GM23338 (cell line): Measurements from ENCODE around the gene AKAP13. TPM values are rescaled to one million over a fixed set of nuclear protein-coding genes. Genes with fewer than 3 reads are reported as not detected.

Experiments used
- ATAC-seq: fragments of 200-7000 bp; cut with Tn5 transposase; 3 replicates; pipeline ENCODE4 v1.9.1; 2020
- DNase-seq: peaks from one replicate; pipeline ENCODE4 v3.0.0-alpha.2; 2015; ENCODE audit warnings: low spot score
- H2AFZ ChIP-seq: fragments of 200-600 bp; sonication (generic); 2 replicates; pipeline ENCODE4 v1.8.0; 2016; ENCODE audit warnings: antibody characterized with exemption, mild to moderate bottlenecking, moderate library complexity
- H3F3A ChIP-seq: fragments of 200-600 bp; sonication (generic); replicated peaks from 2 replicates; pipeline ENCODE4 v1.8.0; 2017; ENCODE audit warnings: antibody characterized with exemption, mixed run types, low read depth
- H3K27ac ChIP-seq: fragments of 200-600 bp; sonication (generic); 2 replicates; pipeline ENCODE4 v1.6.1; 2016; ENCODE audit warnings: low read depth
- H3K27me3 ChIP-seq: fragments of 200-600 bp; sonication (generic); 2 replicates; pipeline ENCODE4 v1.8.0; 2016; ENCODE audit warnings: mild to moderate bottlenecking, mixed run types, moderate library complexity; ENCODE audit not compliant: insufficient read depth
- H3K36me3 ChIP-seq: fragments of 200-600 bp; sonication (generic); 2 replicates; pipeline ENCODE4 v1.8.0; 2016; ENCODE audit warnings: mild to moderate bottlenecking; ENCODE audit not compliant: insufficient read depth
- H3K4me1 ChIP-seq: fragments of 200-600 bp; sonication (generic); 2 replicates; pipeline ENCODE4 v1.8.0; 2016; ENCODE audit warnings: mild to moderate bottlenecking, moderate library complexity; ENCODE audit not compliant: insufficient read depth
- H3K4me2 ChIP-seq: fragments of 200-600 bp; sonication (generic); 2 replicates; pipeline ENCODE4 v1.7.1; 2017; ENCODE audit warnings: mixed run types
- H3K4me3 ChIP-seq: fragments of 200-600 bp; sonication (generic); 2 replicates; pipeline ENCODE4 v1.6.1; 2016; ENCODE audit warnings: mixed run types
- H3K79me2 ChIP-seq: fragments of 200-600 bp; sonication (generic); replicated peaks from 2 replicates; pipeline ENCODE4 v1.8.0; 2017; ENCODE audit warnings: mild to moderate bottlenecking; ENCODE audit not compliant: insufficient read depth
- H3K9me2 ChIP-seq: fragments of 200-600 bp; sonication (generic); 2 replicates; pipeline ENCODE4 v1.8.0; 2017; ENCODE audit not compliant: insufficient read depth
- H4K20me1 ChIP-seq: fragments of 200-600 bp; sonication (generic); replicated peaks from 2 replicates; pipeline ENCODE4 v1.8.0; 2017; ENCODE audit warnings: mild to moderate bottlenecking; ENCODE audit not compliant: insufficient read depth
- H3K27ac Mint-ChIP-seq: 2 replicates; pipeline ENCODE4 v1.8.0; 2020; ENCODE audit warnings: inconsistent platforms, mild to moderate bottlenecking, moderate library complexity, mixed read lengths
- H3K27me3 Mint-ChIP-seq: 3 replicates; pipeline ENCODE4 v1.8.0; 2022; ENCODE audit warnings: low read depth, mild to moderate bottlenecking, moderate library complexity, mixed read lengths, inconsistent platforms; ENCODE audit not compliant: insufficient read depth, poor library complexity
- H3K36me3 Mint-ChIP-seq: 3 replicates; pipeline ENCODE4 v1.8.0; 2021; ENCODE audit warnings: low read depth, mild to moderate bottlenecking, inconsistent platforms, moderate library complexity, mixed read lengths
- H3K4me1 Mint-ChIP-seq: 3 replicates; pipeline ENCODE4 v1.8.0; 2020; ENCODE audit warnings: mild to moderate bottlenecking, inconsistent platforms, mixed read lengths
- H3K4me3 Mint-ChIP-seq: 3 replicates; pipeline ENCODE4 v1.8.0; 2021; ENCODE audit warnings: moderate library complexity, mild to moderate bottlenecking, inconsistent platforms, mixed read lengths
- H3K9me3 Mint-ChIP-seq: 3 replicates; pipeline ENCODE4 v1.8.0; 2020; ENCODE audit warnings: moderate library complexity, mild to moderate bottlenecking, inconsistent platforms, mixed read lengths
- EZH2 ChIP-seq: fragments of 200-600 bp; sonication (generic); IDR thresholded peaks from one replicate; pipeline ENCODE4 v1.8.0; 2017; ENCODE audit warnings: antibody characterized with exemption, mild to moderate bottlenecking, low read depth; ENCODE audit not compliant: unreplicated experiment
- EZH2phosphoT487 ChIP-seq: fragments of 200-600 bp; sonication (generic); IDR thresholded peaks from one replicate; pipeline ENCODE4 v1.8.1; 2018; ENCODE audit warnings: antibody characterized with exemption; ENCODE audit not compliant: unreplicated experiment
- JUNB ChIP-seq: IDR thresholded peaks from one replicate; pipeline ENCODE4 v1.6.1; 2016; ENCODE audit warnings: antibody characterized with exemption; ENCODE audit not compliant: unreplicated experiment
- NANOG ChIP-seq: IDR thresholded peaks from 2 replicates; pipeline ENCODE4 v1.6.1; 2016; ENCODE audit warnings: antibody characterized with exemption, borderline replicate concordance
- POLR2AphosphoS5 ChIP-seq: IDR thresholded peaks from 2 replicates; pipeline ENCODE4 v1.6.1; 2016; ENCODE audit warnings: antibody characterized with exemption, low read depth
- STAT1 ChIP-seq: IDR thresholded peaks from one replicate; pipeline ENCODE4 v1.6.1; 2016; ENCODE audit warnings: antibody characterized with exemption; ENCODE audit not compliant: unreplicated experiment
- ZNF114 ChIP-seq: fragments of 250-450 bp; sonication (Bioruptor Pico); IDR thresholded peaks from 2 replicates; pipeline ENCODE4 v1.5.0; 2020; ENCODE audit warnings: mild to moderate bottlenecking, moderate library complexity
- ZNF331 ChIP-seq: fragments of 250-450 bp; sonication (Bioruptor Pico); IDR thresholded peaks from 2 replicates; pipeline ENCODE4 v1.5.0; 2020; ENCODE audit warnings: low read depth, mild to moderate bottlenecking, moderate library complexity
- polyA plus RNA-seq: library from polyadenylated mRNA; unstranded; fragments of >200 nt; fragmentation: Nextera tagmentation; extraction: Ambion mirVana; gene quantifications from 2 replicates; pipeline ENCODE4 v1.2.1, GENCODE V29; 2016
- total RNA-seq: library from RNA; depleted of rRNA; stranded (reverse); fragments of >200 nt; shearing (Covaris generic); gene quantifications from 2 replicates; pipeline ENCODE4 v1.2.3, GENCODE V29; 2014
- TF ChIP-seq, protein P1 (sequence below): IDR thresholded peaks from one replicate; pipeline ENCODE4 v1.6.1; 2018; ENCODE audit warnings: antibody characterized with exemption; ENCODE audit not compliant: unreplicated experiment
- TF ChIP-seq, protein P2 (sequence below): IDR thresholded peaks from 2 replicates; pipeline ENCODE4 v1.6.1; 2016; ENCODE audit warnings: antibody characterized with exemption

Gene AKAP13
- total and polyA plus RNA-seq, 2 experiments from 2014 or later: 46.2 to 60.7 TPM

DNA sequence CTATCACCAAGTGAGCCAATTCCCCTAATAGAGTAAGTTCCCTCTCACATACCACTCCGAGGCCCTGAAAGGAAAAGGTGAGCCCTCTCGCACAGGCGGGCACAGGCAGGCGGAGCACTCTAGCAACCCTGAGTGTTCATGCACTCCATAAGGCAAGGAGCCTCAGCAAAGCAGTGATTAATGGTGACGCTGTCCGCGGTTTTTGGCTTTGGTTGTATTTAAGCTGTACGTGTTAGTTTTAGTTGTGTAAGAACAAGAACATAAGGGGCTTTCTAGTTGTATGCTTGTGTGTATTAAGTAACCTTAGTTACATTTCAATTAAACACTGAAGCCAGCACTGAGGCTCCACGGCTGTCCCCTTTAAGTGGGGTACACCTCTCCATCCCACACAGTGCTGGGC, 381.2 kb downstream of the AKAP13 start (continued):
- TF ChIP-seq, protein P1, sequence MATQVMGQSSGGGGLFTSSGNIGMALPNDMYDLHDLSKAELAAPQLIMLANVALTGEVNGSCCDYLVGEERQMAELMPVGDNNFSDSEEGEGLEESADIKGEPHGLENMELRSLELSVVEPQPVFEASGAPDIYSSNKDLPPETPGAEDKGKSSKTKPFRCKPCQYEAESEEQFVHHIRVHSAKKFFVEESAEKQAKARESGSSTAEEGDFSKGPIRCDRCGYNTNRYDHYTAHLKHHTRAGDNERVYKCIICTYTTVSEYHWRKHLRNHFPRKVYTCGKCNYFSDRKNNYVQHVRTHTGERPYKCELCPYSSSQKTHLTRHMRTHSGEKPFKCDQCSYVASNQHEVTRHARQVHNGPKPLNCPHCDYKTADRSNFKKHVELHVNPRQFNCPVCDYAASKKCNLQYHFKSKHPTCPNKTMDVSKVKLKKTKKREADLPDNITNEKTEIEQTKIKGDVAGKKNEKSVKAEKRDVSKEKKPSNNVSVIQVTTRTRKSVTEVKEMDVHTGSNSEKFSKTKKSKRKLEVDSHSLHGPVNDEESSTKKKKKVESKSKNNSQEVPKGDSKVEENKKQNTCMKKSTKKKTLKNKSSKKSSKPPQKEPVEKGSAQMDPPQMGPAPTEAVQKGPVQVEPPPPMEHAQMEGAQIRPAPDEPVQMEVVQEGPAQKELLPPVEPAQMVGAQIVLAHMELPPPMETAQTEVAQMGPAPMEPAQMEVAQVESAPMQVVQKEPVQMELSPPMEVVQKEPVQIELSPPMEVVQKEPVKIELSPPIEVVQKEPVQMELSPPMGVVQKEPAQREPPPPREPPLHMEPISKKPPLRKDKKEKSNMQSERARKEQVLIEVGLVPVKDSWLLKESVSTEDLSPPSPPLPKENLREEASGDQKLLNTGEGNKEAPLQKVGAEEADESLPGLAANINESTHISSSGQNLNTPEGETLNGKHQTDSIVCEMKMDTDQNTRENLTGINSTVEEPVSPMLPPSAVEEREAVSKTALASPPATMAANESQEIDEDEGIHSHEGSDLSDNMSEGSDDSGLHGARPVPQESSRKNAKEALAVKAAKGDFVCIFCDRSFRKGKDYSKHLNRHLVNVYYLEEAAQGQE: no peak
- no peak for TF ChIP-seq NANOG
- no peak for TF ChIP-seq STAT1
- TF ChIP-seq EZH2phosphoT487: no peak
- TF ChIP-seq, protein P2, sequence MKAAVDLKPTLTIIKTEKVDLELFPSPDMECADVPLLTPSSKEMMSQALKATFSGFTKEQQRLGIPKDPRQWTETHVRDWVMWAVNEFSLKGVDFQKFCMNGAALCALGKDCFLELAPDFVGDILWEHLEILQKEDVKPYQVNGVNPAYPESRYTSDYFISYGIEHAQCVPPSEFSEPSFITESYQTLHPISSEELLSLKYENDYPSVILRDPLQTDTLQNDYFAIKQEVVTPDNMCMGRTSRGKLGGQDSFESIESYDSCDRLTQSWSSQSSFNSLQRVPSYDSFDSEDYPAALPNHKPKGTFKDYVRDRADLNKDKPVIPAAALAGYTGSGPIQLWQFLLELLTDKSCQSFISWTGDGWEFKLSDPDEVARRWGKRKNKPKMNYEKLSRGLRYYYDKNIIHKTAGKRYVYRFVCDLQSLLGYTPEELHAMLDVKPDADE: no peak
- no peak for TF ChIP-seq JUNB
- TF ChIP-seq ZNF331 (CRISPR knock-in tag): no peak
- no peak for TF ChIP-seq ZNF114 (CRISPR knock-in tag)

DNA sequence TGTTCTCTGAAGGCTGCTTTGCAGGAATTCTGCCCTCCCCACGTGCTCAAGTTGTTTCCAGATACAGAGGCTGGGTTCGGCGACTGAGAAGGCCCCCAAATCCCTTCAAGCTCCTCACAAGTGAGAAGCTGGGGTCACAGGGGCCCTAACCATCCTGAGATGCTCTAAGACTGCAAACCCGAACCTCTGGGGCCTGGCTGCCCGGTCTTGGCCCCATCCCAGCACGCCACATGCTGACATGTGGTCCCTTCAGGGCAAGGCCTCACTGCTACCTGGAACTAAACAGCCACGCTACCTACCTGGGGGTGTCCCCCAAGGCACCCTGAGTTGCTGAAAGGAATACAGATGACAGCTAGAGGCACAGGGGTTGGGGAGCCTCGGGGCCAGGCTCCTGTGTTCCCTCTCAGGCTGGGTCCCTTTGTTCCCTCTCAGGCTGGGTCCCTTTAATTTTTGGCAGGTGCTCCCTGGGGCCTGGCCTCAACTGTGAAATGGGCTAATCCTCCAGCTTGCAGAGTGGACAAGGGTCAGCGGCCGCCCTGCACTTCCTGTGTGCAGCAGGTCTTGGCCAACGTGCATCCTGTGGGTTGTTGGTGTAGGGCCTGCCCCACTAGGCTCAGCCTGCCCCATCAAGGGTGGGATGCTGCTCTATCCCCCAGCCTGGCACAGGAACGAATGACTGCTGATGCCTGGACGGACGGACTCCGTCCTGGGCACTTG, 381.8 kb downstream of the AKAP13 start:
- DNase-seq: no peak
- Histone ChIP-seq H4K20me1 (no peaks in the 10 kb centered on the region), H3K27ac (no peak overlapping the region)

DNA sequence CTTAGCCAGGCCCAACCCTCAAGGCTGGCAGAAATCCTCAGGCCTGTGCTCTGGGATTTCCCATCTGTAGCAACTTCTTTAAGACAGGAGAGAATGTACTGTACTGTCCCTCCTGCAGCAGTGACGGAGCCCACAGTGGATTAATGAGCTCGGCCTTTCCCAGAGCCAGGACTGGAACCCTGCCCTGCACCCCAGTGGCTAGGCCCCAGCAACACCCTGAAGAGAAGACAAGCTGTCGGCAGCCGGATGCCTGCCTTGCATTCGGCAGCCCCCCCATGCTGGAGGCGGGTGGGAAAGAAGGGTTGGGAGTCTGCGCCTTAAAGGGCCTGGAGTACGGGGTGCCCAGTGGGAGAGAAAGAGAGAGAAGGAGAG, 382.3 kb downstream of the AKAP13 start:
- Mint-ChIP-seq H3K9me3 (no peaks in the 10 kb centered on the region), H3K36me3 (peaks cover 24% of the 10 kb centered on the region), H3K4me1 (peaks cover 27% of the 10 kb centered on the region), H3K27ac (peak overlapping the region; percentile 68; the same call in 1 of the 2 replicates), H3K4me3 (no peak overlapping the region), H3K27me3 (peaks cover 4% of the 10 kb centered on the region)
- no peak overlapping the region for H3K4me2 ChIP-seq
- H3F3A ChIP-seq: no peaks in the 10 kb centered on the region
- no peaks in the 10 kb centered on the region for H3K9me2 ChIP-seq
- H4K20me1 ChIP-seq: no peaks in the 10 kb centered on the region
- no peaks in the 10 kb centered on the region for H3K27me3 ChIP-seq
- no peaks in the 10 kb centered on the region for H3K36me3 ChIP-seq
- no peak overlapping the region for H3K4me3 ChIP-seq
- no peak overlapping the region for H2AFZ ChIP-seq
- peaks cover 34% of the 10 kb centered on the region for H3K79me2 ChIP-seq
- no peak overlapping the region for H3K27ac ChIP-seq
- ATAC-seq: no peak
- DNase-seq: no peak
- no peaks in the 10 kb centered on the region for H3K4me1 ChIP-seq
- TF ChIP-seq POLR2AphosphoS5 (no peak), EZH2 (no peak), STAT1 (no peak)

More for the DNA sequence above, 381.8 kb downstream of the AKAP13 start:
- peaks cover 23% of the 10 kb centered on the region for H3K36me3 Mint-ChIP-seq
- no peak overlapping the region for H3K4me3 Mint-ChIP-seq
- Histone ChIP-seq H3K9me2 (no peaks in the 10 kb centered on the region), H3K79me2 (peaks cover 28% of the 10 kb centered on the region), H3K4me1 (no peaks in the 10 kb centered on the region), H3K4me3 (no peak overlapping the region), H3K36me3 (no peaks in the 10 kb centered on the region), H3F3A (no peaks in the 10 kb centered on the region), H2AFZ (no peak overlapping the region), H3K4me2 (no peak overlapping the region), H3K27me3 (no peaks in the 10 kb centered on the region)
- H3K4me1 Mint-ChIP-seq: peaks cover 26% of the 10 kb centered on the region
- no peak for TF ChIP-seq STAT1
- TF ChIP-seq NANOG: no peak
- TF ChIP-seq ZNF331 (CRISPR knock-in tag): no peak
- peak overlapping the region; percentile 68; the same call in 1 of the 2 replicates for H3K27ac Mint-ChIP-seq
- peaks cover 4% of the 10 kb centered on the region for H3K27me3 Mint-ChIP-seq
- no peaks in the 10 kb centered on the region for H3K9me3 Mint-ChIP-seq
- no peak for ATAC-seq
